ENCODE results near the gene ZNF148. TPM values are rescaled to one million over a fixed set of nuclear protein-coding genes. Genes with fewer than 3 reads are reported as not detected.

Gene ZNF148
- total and polyA plus RNA-seq, 2 donors: 7.6 to 34.2 TPM

DNA sequence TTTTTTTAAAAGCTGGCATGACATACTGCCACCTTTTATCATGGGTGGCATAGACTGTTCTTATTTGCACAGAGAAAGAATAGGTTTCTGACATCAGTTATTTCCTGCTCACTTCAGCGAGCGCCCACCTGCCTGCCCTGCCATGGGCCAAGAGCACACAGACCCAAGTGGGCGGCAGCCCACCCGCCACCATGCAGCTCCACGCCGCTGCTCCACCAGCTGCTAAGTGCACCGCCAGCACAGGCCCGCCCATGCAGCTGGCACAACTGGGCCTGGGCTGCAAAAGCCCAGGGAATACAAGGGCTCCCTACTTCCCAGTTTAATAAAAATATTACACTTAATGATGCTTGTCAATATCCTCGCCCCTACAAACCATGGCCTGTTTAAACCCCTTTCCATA lies 15.4 kb downstream of the ZNF148 start:
- Histone ChIP-seq H3K27ac (ENCODE audit: low read depth in 1 of 2, low read length in 1 of 2) (no peak overlapping the region), H3K4me1 (ENCODE audit: control insufficient read depth in 2 of 2, insufficient read depth in 2 of 2, low read length in 2 of 2) (peaks cover 5 to 6% of the 10 kb centered on the region in 2 donors), H3K27me3 (ENCODE audit: control insufficient read depth in 2 of 2, insufficient read depth in 1 of 2, low read length in 1 of 2) (no peaks in the 10 kb centered on the region), H3K9me3 (ENCODE audit: control insufficient read depth in 2 of 2, insufficient read depth in 1 of 2, low read length in 1 of 2) (no peaks in the 10 kb centered on the region), H3K4me3 (ENCODE audit: low read length in 2 of 2) (no peak overlapping the region), H3K36me3 (ENCODE audit: control insufficient read depth in 2 of 2, insufficient read depth in 2 of 2, low read length in 1 of 2) (peaks cover 0 to 2% of the 10 kb centered on the region in 2 donors)
- DNase-seq (ENCODE audit: low read depth in 6 of 9, low spot score in 9 of 9): no peak
- WGBS: 96% methylated on average over 9 of the region's 9 CpGs

DNA sequence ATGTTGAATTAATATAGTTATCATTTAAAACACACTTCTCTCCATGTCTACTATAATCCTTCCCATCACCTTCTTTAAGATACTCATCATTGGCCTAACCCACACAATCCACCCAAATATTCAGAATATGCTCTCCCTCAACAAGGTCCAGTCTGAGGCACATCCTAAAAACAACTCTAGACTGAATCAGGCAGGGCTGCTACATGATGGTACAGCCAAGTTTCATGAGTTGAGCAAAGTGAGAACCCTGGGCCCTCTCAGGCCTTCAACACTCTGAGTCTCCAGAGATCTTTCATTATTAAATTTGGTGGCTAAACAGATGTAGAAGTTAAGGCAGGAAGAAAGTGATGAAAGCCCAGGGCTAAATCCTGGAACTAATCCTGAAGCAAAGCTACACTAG lies 16.2 kb downstream of the ZNF148 start:
- Histone ChIP-seq H3K27me3 (ENCODE audit: control insufficient read depth in 2 of 2, insufficient read depth in 1 of 2, low read length in 1 of 2) (no peaks in the 10 kb centered on the region), H3K36me3 (ENCODE audit: control insufficient read depth in 2 of 2, insufficient read depth in 2 of 2, low read length in 1 of 2) (no peaks in the 10 kb centered on the region), H3K9me3 (ENCODE audit: control insufficient read depth in 2 of 2, insufficient read depth in 1 of 2, low read length in 1 of 2) (no peaks in the 10 kb centered on the region), H3K27ac (ENCODE audit: low read depth in 1 of 2, low read length in 1 of 2) (no peak overlapping the region), H3K4me1 (ENCODE audit: control insufficient read depth in 2 of 2, insufficient read depth in 2 of 2, low read length in 2 of 2) (peaks cover 5 to 6% of the 10 kb centered on the region in 2 donors), H3K4me3 (ENCODE audit: low read length in 2 of 2) (no peak overlapping the region)
- DNase-seq (ENCODE audit: low read depth in 6 of 9, low spot score in 9 of 9): no peak

DNA sequence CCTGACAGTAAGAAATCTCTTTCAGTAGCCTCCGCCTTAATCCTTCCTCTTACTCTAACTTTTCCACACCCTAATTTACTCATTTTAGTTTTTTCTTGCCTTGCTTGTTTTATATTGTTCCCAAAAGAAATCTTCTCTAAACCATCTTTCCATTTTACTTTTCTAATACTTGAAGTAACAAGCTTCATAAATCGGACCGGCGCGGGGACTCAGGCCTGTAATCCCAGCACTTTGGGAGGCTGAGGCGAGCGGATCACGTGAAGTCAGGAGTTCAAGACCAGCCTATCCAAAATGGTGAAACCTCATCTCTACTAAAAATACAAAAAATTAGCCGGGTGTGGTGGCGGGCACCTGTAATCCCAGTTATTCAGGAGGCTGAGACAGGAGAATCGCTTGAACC lies 17.3 kb downstream of the ZNF148 start:
- 97% methylated on average over 11 of the region's 11 CpGs for WGBS
- Histone ChIP-seq H3K4me1 (ENCODE audit: control insufficient read depth in 2 of 2, insufficient read depth in 2 of 2, low read length in 2 of 2) (peaks cover 5 to 6% of the 10 kb centered on the region in 2 donors), H3K4me3 (ENCODE audit: low read length in 2 of 2) (peak overlapping the region in 1 of 2 donors; percentile 64), H3K27ac (ENCODE audit: low read depth in 1 of 2, low read length in 1 of 2) (no peak overlapping the region), H3K36me3 (ENCODE audit: control insufficient read depth in 2 of 2, insufficient read depth in 2 of 2, low read length in 1 of 2) (no peaks in the 10 kb centered on the region), H3K9me3 (ENCODE audit: control insufficient read depth in 2 of 2, insufficient read depth in 1 of 2, low read length in 1 of 2) (no peaks in the 10 kb centered on the region), H3K27me3 (ENCODE audit: control insufficient read depth in 2 of 2, insufficient read depth in 1 of 2, low read length in 1 of 2) (no peaks in the 10 kb centered on the region)
- no peak for DNase-seq (ENCODE audit: low read depth in 6 of 9, low spot score in 9 of 9)

DNA sequence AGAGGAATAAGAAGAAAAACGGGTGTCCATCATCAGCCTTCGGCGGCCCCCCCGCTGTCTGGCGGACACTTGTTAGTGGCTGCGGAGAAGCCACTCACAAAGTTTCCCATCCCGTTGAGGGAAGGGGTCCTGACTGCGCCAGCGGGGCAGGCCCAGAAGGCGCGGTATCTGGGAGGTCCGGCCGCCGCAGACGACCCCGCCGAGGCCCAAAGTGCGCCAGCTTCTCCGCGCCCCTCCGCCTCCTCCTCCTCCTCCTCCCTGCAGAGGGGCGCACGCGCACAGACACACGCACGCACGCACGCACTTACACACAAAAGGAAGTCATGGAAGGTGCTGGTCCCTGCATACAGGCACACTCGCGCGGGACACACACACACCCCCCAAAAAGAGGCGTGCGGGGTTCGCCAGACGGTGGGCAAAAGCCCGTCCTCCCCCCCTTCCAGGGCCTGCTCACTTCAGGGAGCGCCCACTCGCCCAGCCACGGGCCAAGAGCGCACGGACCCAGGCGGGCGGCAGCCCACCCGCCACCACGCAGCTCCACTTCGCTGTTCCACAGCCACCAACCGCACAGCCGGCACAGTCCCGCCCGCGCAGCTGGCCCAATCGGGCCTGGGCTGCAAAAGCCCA lies 18.0 kb downstream of the ZNF148 start:
- peak overlapping the region; percentile 64 to 67 for H3K4me3 ChIP-seq (ENCODE audit: low read length in 2 of 2)
- H3K4me1 ChIP-seq (ENCODE audit: control insufficient read depth in 2 of 2, insufficient read depth in 2 of 2, low read length in 2 of 2): peaks cover 5 to 6% of the 10 kb centered on the region in 2 donors
- no peaks in the 10 kb centered on the region for H3K27me3 ChIP-seq (ENCODE audit: control insufficient read depth in 2 of 2, insufficient read depth in 1 of 2, low read length in 1 of 2)
- H3K36me3 ChIP-seq (ENCODE audit: control insufficient read depth in 2 of 2, insufficient read depth in 2 of 2, low read length in 1 of 2): no peaks in the 10 kb centered on the region
- H3K9me3 ChIP-seq (ENCODE audit: control insufficient read depth in 2 of 2, insufficient read depth in 1 of 2, low read length in 1 of 2): no peaks in the 10 kb centered on the region
- DNase-seq (ENCODE audit: low read depth in 6 of 9, low spot score in 9 of 9): peak in 7 of 9 donors; percentile 27 to 77 (median 56)
- H3K27ac ChIP-seq (ENCODE audit: low read depth in 1 of 2, low read length in 1 of 2): peak overlapping the region; percentile 36 to 44
- 1% methylated on average over 52 of the region's 52 CpGs for WGBS

DNA sequence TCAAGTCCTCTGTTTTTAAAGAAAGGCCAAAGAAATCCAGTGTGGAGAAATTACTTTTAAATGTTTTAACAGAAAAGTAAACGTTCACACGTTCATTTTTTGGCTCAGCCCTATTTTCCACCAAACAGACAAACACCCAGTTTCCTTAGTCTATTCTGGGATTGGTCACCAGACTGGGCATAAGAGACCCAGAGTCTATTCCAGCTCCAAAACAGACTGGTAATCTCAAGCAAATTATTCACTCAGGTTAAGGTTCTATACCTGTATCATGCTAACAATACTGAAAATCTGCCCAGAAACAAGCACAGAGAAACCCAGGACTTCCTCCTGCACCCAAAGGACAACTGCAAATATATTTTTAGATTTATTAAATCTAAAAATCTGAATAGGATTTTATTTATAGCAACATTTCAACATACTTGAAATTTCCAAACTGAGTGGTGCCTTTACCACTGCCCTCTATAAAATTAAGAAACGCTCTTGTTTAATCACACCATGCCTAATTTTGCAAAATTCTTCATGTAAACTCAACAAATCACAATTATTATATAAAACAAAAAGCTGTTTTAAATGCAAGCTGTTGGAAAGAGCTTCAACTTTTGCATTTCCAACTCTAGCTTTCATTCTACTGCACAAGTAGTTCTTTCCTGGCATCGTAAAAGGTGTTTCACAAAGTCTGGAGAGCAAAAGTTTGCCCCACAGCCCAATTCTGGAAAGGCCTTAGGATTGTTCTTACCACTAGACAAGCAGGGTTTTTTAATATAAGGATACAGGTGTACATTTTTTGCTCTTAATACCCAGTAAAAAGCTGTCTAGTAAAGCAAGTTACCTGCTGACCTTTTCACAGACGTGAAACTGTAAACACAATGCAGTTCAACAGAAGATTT lies 18.7 kb downstream of the ZNF148 start:
- H3K4me3 ChIP-seq (ENCODE audit: low read length in 2 of 2): peak overlapping the region; percentile 64 to 67
- no peaks in the 10 kb centered on the region for H3K9me3 ChIP-seq (ENCODE audit: control insufficient read depth in 2 of 2, insufficient read depth in 1 of 2, low read length in 1 of 2)
- H3K27me3 ChIP-seq (ENCODE audit: control insufficient read depth in 2 of 2, insufficient read depth in 1 of 2, low read length in 1 of 2): no peaks in the 10 kb centered on the region
- DNase-seq (ENCODE audit: low read depth in 6 of 9, low spot score in 9 of 9): no peak
- H3K36me3 ChIP-seq (ENCODE audit: control insufficient read depth in 2 of 2, insufficient read depth in 2 of 2, low read length in 1 of 2): no peaks in the 10 kb centered on the region
- H3K4me1 ChIP-seq (ENCODE audit: control insufficient read depth in 2 of 2, insufficient read depth in 2 of 2, low read length in 2 of 2): peaks cover 5 to 6% of the 10 kb centered on the region in 2 donors
- peak overlapping the region in 1 of 2 donors; percentile 44 for H3K27ac ChIP-seq (ENCODE audit: low read depth in 1 of 2, low read length in 1 of 2)
- 52% methylated on average over 5 of the region's 5 CpGs for WGBS

DNA sequence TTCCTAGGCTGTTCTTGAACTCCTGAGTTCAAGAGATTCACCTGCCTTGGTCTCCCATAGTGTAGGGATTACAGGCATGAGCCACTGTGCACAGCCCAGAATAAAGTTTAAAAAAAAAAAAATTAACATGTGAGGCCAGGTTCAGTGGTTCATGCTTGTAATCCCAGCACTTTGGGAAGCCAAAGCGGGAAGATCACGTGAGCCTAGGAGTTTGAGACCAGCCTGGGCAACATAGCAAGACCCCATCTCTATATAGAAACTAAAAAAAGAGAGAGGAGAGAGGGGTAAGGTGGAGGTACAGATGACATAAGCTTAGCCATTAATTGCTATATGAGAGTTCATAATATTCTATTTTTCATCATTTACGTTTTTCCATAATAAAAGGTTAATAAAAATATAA lies 21.5 kb downstream of the ZNF148 start:
- no peak overlapping the region for H3K27ac ChIP-seq (ENCODE audit: low read depth in 1 of 2, low read length in 1 of 2)
- H3K4me3 ChIP-seq (ENCODE audit: low read length in 2 of 2): no peak overlapping the region
- H3K36me3 ChIP-seq (ENCODE audit: control insufficient read depth in 2 of 2, insufficient read depth in 2 of 2, low read length in 1 of 2): no peaks in the 10 kb centered on the region
- no peaks in the 10 kb centered on the region for H3K9me3 ChIP-seq (ENCODE audit: control insufficient read depth in 2 of 2, insufficient read depth in 1 of 2, low read length in 1 of 2)
- WGBS: 86% methylated on average over 3 of the region's 3 CpGs
- H3K4me1 ChIP-seq (ENCODE audit: control insufficient read depth in 2 of 2, insufficient read depth in 2 of 2, low read length in 2 of 2): peaks cover 3 to 5% of the 10 kb centered on the region in 2 donors
- no peaks in the 10 kb centered on the region for H3K27me3 ChIP-seq (ENCODE audit: control insufficient read depth in 2 of 2, insufficient read depth in 1 of 2, low read length in 1 of 2)
- no peak for DNase-seq (ENCODE audit: low read depth in 6 of 9, low spot score in 9 of 9)

DNA sequence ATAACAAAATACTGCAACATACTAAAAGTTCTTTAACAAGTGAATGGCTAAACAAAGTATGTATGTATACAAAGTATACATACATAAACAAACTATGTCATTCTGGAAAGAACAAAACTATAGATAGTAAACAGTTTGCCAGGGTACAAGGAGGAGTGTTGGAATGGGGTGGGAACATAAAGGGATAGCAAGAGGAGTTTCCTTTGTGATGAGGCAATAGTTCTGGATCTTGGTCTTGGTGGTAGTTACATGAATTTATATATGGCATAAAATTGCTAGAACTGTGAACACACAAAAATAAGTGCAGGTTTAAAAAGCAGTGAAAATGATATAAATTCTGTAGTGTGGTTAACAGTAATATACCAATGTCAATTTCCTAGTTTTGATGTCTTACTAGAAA lies 22.0 kb downstream of the ZNF148 start:
- H3K4me1 ChIP-seq (ENCODE audit: control insufficient read depth in 2 of 2, insufficient read depth in 2 of 2, low read length in 2 of 2): peaks cover 3 to 5% of the 10 kb centered on the region in 2 donors
- H3K4me3 ChIP-seq (ENCODE audit: low read length in 2 of 2): no peak overlapping the region
- no peaks in the 10 kb centered on the region for H3K27me3 ChIP-seq (ENCODE audit: control insufficient read depth in 2 of 2, insufficient read depth in 1 of 2, low read length in 1 of 2)
- H3K36me3 ChIP-seq (ENCODE audit: control insufficient read depth in 2 of 2, insufficient read depth in 2 of 2, low read length in 1 of 2): no peaks in the 10 kb centered on the region
- no peak overlapping the region for H3K27ac ChIP-seq (ENCODE audit: low read depth in 1 of 2, low read length in 1 of 2)
- no peak for DNase-seq (ENCODE audit: low read depth in 6 of 9, low spot score in 9 of 9)
- no peaks in the 10 kb centered on the region for H3K9me3 ChIP-seq (ENCODE audit: control insufficient read depth in 2 of 2, insufficient read depth in 1 of 2, low read length in 1 of 2)

DNA sequence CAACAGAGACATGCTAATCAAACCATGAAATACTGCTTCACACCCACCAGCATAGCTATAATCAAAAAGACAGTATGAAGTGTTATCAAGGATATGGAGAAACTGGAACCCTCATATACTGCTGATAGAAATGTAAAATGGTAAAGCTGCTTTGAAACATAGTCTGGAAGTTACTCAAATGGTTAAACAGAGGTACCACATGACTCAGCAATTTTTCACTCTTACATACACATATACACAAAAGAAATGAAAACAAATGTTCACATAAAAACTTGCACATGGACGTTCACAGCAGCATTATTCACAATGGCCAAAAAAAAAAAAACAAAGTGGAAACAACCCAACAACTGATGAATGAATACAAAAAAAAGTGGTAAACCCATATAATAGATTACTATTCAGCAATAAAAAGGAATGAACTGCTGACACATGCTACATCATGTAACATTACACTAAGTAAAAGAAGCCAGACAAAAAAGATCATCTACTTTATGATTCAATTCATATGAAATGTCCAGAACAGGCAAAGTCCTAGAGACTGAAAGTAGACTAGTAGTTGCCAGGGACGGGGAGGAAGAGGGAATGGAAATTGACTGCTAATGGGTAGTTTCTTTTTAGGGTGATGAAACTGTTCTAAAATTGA lies 23.2 kb downstream of the ZNF148 start:
- Histone ChIP-seq H3K4me1 (ENCODE audit: control insufficient read depth in 2 of 2, insufficient read depth in 2 of 2, low read length in 2 of 2) (no peaks in the 10 kb centered on the region), H3K27ac (ENCODE audit: low read depth in 1 of 2, low read length in 1 of 2) (no peak overlapping the region), H3K36me3 (ENCODE audit: control insufficient read depth in 2 of 2, insufficient read depth in 2 of 2, low read length in 1 of 2) (no peaks in the 10 kb centered on the region), H3K27me3 (ENCODE audit: control insufficient read depth in 2 of 2, insufficient read depth in 1 of 2, low read length in 1 of 2) (no peaks in the 10 kb centered on the region), H3K4me3 (ENCODE audit: low read length in 2 of 2) (no peak overlapping the region), H3K9me3 (ENCODE audit: control insufficient read depth in 2 of 2, insufficient read depth in 1 of 2, low read length in 1 of 2) (no peaks in the 10 kb centered on the region)
- WGBS: 80% methylated on average over 2 of the region's 2 CpGs
- DNase-seq (ENCODE audit: low read depth in 6 of 9, low spot score in 9 of 9): no peak

DNA sequence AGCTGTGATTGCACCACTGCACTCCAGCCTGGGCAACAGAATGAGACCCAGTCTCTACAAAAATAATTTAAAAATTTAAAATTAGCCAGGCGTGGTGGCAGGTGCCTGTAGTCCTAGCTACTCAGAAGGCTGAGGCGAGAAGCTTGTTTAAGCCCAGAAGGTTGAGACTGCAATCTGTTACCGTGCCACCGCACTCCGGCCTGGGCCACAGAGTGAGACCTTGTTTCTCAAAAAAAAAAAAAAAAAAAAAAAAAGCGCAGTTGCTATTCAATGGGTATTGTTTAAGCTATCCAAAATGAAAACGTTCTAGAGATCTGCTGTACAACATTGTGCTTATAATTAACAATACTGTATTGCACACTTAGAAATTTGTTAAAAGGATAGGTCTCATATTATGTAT lies 24.0 kb downstream of the ZNF148 start:
- H3K36me3 ChIP-seq (ENCODE audit: control insufficient read depth in 2 of 2, insufficient read depth in 2 of 2, low read length in 1 of 2): no peaks in the 10 kb centered on the region
- H3K4me1 ChIP-seq (ENCODE audit: control insufficient read depth in 2 of 2, insufficient read depth in 2 of 2, low read length in 2 of 2): no peaks in the 10 kb centered on the region
- no peak overlapping the region for H3K4me3 ChIP-seq (ENCODE audit: low read length in 2 of 2)
- H3K9me3 ChIP-seq (ENCODE audit: control insufficient read depth in 2 of 2, insufficient read depth in 1 of 2, low read length in 1 of 2): no peaks in the 10 kb centered on the region
- H3K27me3 ChIP-seq (ENCODE audit: control insufficient read depth in 2 of 2, insufficient read depth in 1 of 2, low read length in 1 of 2): no peaks in the 10 kb centered on the region
- DNase-seq (ENCODE audit: low read depth in 6 of 9, low spot score in 9 of 9): no peak
- no peak overlapping the region for H3K27ac ChIP-seq (ENCODE audit: low read depth in 1 of 2, low read length in 1 of 2)
- 97% methylated on average over 7 of the region's 7 CpGs for WGBS
